Lung (tissue), 12 donors: ENCODE data around the gene FHOD3. TPM values are rescaled to one million over a fixed set of nuclear protein-coding genes. Genes with fewer than 3 reads are reported as not detected.

Experiments used
- ATAC-seq: fragments of 200-7000 bp; cut with Tn5 transposase; one replicate; pipeline ENCODE4 v1.9.1; 2020; ENCODE audit warnings: moderate number of reproducible peaks; ENCODE audit not compliant: insufficient read depth, low FRiP score
- DNase-seq, 3 donors: peaks; one replicate each; pipeline ENCODE4 v3.0.0-alpha.2; 2013 to 2017
- H3K27ac ChIP-seq, 2 donors: one replicate each; pipeline ENCODE4 v1.5.1; 2013; ENCODE audit warnings: mild to moderate bottlenecking in 2 of 2, moderate library complexity in 2 of 2, control low read depth in 1 of 2, inconsistent platforms in 1 of 2, low read depth in 1 of 2, low read length in 1 of 2
- H3K27me3 ChIP-seq, 3 donors: one replicate each; pipeline ENCODE4 v1.5.1; 2013; ENCODE audit warnings: low read length in 2 of 3; ENCODE audit not compliant: control insufficient read depth in 3 of 3, insufficient read depth in 3 of 3
- H3K36me3 ChIP-seq, 4 donors: one replicate each; pipeline ENCODE4 v1.5.1; 2013; ENCODE audit warnings: low read length in 4 of 4, mild to moderate bottlenecking in 1 of 4, moderate library complexity in 1 of 4; ENCODE audit not compliant: control insufficient read depth in 4 of 4, insufficient read depth in 4 of 4
- H3K4me1 ChIP-seq, 5 donors: one replicate each; pipeline ENCODE4 v1.5.1; 2013; ENCODE audit warnings: low read length in 5 of 5, mild to moderate bottlenecking in 2 of 5, moderate library complexity in 1 of 5; ENCODE audit not compliant: control insufficient read depth in 5 of 5, insufficient read depth in 5 of 5
- H3K4me3 ChIP-seq: one replicate; pipeline ENCODE4 v1.5.1; 2013; ENCODE audit warnings: mild to moderate bottlenecking, control low read depth, moderate library complexity
- H3K9ac ChIP-seq, 2 donors: one replicate each; pipeline ENCODE4 v1.5.1; 2013; ENCODE audit warnings: low read length in 2 of 2, control low read depth in 1 of 2; ENCODE audit not compliant: insufficient read depth in 1 of 2
- H3K9me3 ChIP-seq, 4 donors: one replicate each; pipeline ENCODE4 v1.5.1; 2013; ENCODE audit warnings: low read length in 3 of 4, mild to moderate bottlenecking in 1 of 4, moderate library complexity in 1 of 4; ENCODE audit not compliant: control insufficient read depth in 4 of 4, insufficient read depth in 3 of 4
- CTCF ChIP-seq: IDR thresholded peaks from 2 replicates; pipeline ENCODE4 v1.5.1; 2012; ENCODE audit warnings: mild to moderate bottlenecking; ENCODE audit errors: control extremely low read depth, extremely low read depth
- WGBS, 2 donors: extraction: QIAGEN DNeasy Blood & Tissue Kit; methylation state at CpG; one replicate each; pipeline ENCODE4 v1.1.7; 2013; 5-methylcytosine and 5-hydroxymethylcytosine counted together
- polyA plus RNA-seq, 2 donors: library from polyadenylated mRNA; stranded (reverse); fragments of 200-250 nt; gene quantifications; one replicate each; pipeline ENCODE4 v1.2.1, GENCODE V29; 2013
- total RNA-seq, 2 donors: library from RNA; depleted of rRNA in 1 of 2; stranded (reverse); fragments of >200 nt in 1 of 2; gene quantifications; one replicate each; pipeline ENCODE4 v1.2.1, GENCODE V29; 2014 to 2021
- donor health status: control.
- donor health status: control.
- donor health status: Bipolar disorder and iron deficiency.
- donor health status: healthy.
- donor health status: DM: yes; HTN: yes; CAD: no.

Gene FHOD3
- total and polyA plus RNA-seq, 4 donors = 1.0 to 7.4 (median 2.9) TPM

- WGBS, 2 donors = 93 to 94% methylated on average over 4 of the region's 4 CpGs
- H3K27me3 ChIP-seq = no peaks in the 10 kb centered on the region
- no peak for DNase-seq
- no peaks in the 10 kb centered on the region for H3K4me1 ChIP-seq
- TF ChIP-seq CTCF = no peak
- no peak overlapping the region for H3K9ac ChIP-seq
- H3K27ac ChIP-seq = no peak overlapping the region
- no peak overlapping the region for H3K4me3 ChIP-seq
- H3K9me3 ChIP-seq = peaks cover 0 to 3% (median 0%) of the 10 kb centered on the region in 4 donors
- no peak for ATAC-seq
- no peaks in the 10 kb centered on the region for H3K36me3 ChIP-seq
Observed at GRCh38 chr18:36490897-36491296, 193.4 kb downstream of the FHOD3 start.

- DNase-seq (no peak), ATAC-seq (no peak)
- Histone ChIP-seq H3K4me1 (no peaks in the 10 kb centered on the region), H3K27me3 (no peaks in the 10 kb centered on the region), H3K9ac (no peak overlapping the region), H3K9me3 (peaks cover 0 to 3% (median 0%) of the 10 kb centered on the region in 4 donors), H3K27ac (peak overlapping the region in 1 of 2 donors; percentile 52), H3K4me3 (no peak overlapping the region), H3K36me3 (no peaks in the 10 kb centered on the region)
- no peak for TF ChIP-seq CTCF
- 86 to 93% methylated on average over 6 of the region's 6 CpGs for WGBS, 2 donors
Observed at GRCh38 chr18:36492604-36493329, 195.3 kb downstream of the FHOD3 start.

- no peak overlapping the region for H3K4me3 ChIP-seq
- H3K27me3 ChIP-seq = no peaks in the 10 kb centered on the region
- no peaks in the 10 kb centered on the region for H3K36me3 ChIP-seq
- H3K4me1 ChIP-seq = no peaks in the 10 kb centered on the region
- ATAC-seq = no peak
- DNase-seq = no peak
- peaks cover 0 to 3% (median 0%) of the 10 kb centered on the region in 4 donors for H3K9me3 ChIP-seq
- peak overlapping the region in 1 of 2 donors; percentile 52 for H3K27ac ChIP-seq
- WGBS, 2 donors = 68 to 73% methylated on average over 15 of the region's 15 CpGs
- no peak overlapping the region for H3K9ac ChIP-seq
- no peak for TF ChIP-seq CTCF
Observed at GRCh38 chr18:36493349-36494159, 196.0 kb downstream of the FHOD3 start.
